ENCODE measurements around the gene PEX13.
"Not testable (repeated sequence)": the region's sequence is repeated elsewhere in the genome, so short reads cannot be mapped to it uniquely, and the experiment has no call there.

The PEX13 gene

DNA sequence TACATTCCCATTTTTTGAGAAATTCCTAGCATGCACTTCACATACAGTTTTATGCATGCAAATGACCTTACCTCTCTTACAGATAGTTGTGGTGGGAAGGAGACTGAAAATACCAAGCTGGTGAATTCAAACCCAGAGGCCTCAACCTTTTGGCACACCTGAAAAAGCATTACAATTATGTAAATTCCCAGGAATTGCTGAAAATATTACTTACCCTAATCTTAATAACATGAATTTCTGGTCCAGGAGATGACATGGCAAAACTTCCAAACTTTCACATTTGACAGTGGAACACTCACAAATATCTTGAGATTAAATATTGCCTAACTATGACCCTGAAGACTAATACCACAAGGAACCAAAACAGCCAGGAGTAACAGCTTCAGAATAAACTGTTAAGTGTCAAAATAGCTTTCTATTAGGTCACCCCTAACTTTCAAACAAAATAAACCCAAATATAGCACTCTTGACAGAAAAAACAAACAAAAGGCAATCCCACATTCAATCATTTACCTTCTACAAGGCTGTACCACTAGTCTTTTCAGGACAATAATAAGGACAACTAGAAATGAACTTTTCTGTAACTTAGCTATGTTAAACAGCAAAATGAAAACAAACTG, 10.9 kb upstream of the PEX13 start:
- ChIA-PET CTCF (interaction anchor here (0.6 kb wide), 1 partner anchor 143 kb away, joined by 3 read pairs; no protein-coding TSS in a partner anchor), POLR2A (ENCODE audit: low non-redundant PET) (interaction anchor here (0.6 kb wide), 1 partner anchor 62 kb away, joined by 3 read pairs; no protein-coding TSS in a partner anchor)
- no peak for DNase-seq (ENCODE audit: low spot score)
- TF ChIP-seq, protein P1, sequence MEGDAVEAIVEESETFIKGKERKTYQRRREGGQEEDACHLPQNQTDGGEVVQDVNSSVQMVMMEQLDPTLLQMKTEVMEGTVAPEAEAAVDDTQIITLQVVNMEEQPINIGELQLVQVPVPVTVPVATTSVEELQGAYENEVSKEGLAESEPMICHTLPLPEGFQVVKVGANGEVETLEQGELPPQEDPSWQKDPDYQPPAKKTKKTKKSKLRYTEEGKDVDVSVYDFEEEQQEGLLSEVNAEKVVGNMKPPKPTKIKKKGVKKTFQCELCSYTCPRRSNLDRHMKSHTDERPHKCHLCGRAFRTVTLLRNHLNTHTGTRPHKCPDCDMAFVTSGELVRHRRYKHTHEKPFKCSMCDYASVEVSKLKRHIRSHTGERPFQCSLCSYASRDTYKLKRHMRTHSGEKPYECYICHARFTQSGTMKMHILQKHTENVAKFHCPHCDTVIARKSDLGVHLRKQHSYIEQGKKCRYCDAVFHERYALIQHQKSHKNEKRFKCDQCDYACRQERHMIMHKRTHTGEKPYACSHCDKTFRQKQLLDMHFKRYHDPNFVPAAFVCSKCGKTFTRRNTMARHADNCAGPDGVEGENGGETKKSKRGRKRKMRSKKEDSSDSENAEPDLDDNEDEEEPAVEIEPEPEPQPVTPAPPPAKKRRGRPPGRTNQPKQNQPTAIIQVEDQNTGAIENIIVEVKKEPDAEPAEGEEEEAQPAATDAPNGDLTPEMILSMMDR (conservative IDR thresholded peaks at IDR 0.05; ENCODE audit: low read depth), result no peak
- H3K27ac ChIP-seq, result no peak overlapping the region

DNA sequence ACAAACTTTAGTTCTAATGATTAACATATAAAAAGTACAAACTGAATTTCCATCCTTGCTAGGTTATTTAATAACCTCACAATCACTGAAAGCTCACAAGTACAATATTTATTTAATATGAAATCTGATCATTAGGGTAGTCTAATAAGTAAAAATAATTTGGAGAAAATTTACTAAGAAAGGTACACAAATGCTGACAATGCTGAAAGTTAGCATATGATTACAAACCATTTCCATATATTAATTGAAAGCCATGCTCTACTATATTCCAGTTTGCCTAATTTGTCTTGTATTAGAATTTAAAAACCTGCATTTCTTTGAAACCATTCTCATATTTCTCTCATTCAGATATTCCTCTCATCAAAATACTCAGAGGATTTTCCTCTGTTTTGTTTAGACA, 8.2 kb upstream of the PEX13 start:
- ChIA-PET POLR2A (ENCODE audit: low non-redundant PET) (no interaction called here), CTCF (no interaction called here)
- TF ChIP-seq, protein P1 (conservative IDR thresholded peaks at IDR 0.05; ENCODE audit: low read depth), result no peak
- no peak for DNase-seq (ENCODE audit: low spot score)
- H3K27ac ChIP-seq, result no peak overlapping the region

DNA sequence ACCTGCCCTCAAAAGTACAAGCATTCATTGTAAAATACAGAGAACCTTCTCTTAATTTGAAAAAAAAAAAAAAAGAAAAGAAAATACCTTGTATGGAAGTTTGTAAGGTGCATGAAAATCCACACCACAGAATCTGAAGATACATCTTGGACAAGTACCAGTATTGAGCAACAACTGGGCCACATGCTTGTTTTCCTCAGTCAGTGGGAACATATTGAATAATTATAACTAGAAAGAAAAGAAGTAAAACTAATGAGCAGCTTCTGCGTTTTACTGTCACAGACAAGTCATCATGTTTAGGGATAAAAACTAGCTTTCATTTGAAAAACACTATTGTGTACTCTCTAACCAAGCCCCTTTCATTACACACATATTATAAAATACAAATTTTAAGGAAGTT, 5.8 kb upstream of the PEX13 start:
- POLR2A ChIA-PET (ENCODE audit: low non-redundant PET), result no interaction called here
- TF ChIP-seq, protein P1 (conservative IDR thresholded peaks at IDR 0.05; ENCODE audit: low read depth), result no peak
- CTCF ChIA-PET, result no interaction called here
- H3K27ac ChIP-seq, result no peak overlapping the region
- DNase-seq (ENCODE audit: low spot score), result no peak

- peak; percentile 29 for DNase-seq (ENCODE audit: low spot score)
- H3K27ac ChIP-seq, result peak overlapping the region; percentile 69
- POLR2A ChIA-PET (ENCODE audit: low non-redundant PET), result not testable (repeated sequence)
- CTCF ChIA-PET, result interaction anchor here (0.7 kb wide), 1 partner anchor 65 kb away, joined by 6 read pairs; no protein-coding TSS in a partner anchor
Observed at GRCh38 chr2:61012303-61012702, 5.2 kb upstream of the PEX13 start.

GRCh38 chr2:61013382-61013781, 4.1 kb upstream of the PEX13 start:
- H3K27ac ChIP-seq, result peak overlapping the region; percentile 78
- POLR2A ChIA-PET (ENCODE audit: low non-redundant PET), result no interaction called here
- TF ChIP-seq, protein P1 (conservative IDR thresholded peaks at IDR 0.05; ENCODE audit: low read depth), result no peak
- no peak for DNase-seq (ENCODE audit: low spot score)
- CTCF ChIA-PET, result no interaction called here

DNA sequence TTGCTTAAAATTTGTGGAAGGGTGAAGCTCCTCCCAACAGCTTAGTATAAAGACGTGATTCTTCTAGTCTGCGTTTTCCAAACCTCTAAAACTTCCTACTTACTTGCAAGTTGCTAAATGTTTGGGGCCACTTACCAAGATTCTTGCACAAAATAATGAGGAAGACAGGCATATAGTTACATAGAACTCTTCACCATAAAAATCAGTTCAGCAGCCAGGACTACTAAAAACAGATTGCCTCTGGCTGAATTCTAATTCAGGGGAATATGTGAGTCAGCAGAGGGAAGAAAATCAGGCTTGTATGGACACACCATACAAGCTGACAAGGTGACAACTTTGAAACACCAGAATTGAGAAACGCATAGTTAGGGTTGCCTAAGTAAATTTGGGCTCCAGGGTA, 2.8 kb upstream of the PEX13 start:
- POLR2A ChIA-PET (ENCODE audit: low non-redundant PET), result no interaction called here
- TF ChIP-seq, protein P1 (conservative IDR thresholded peaks at IDR 0.05; ENCODE audit: low read depth), result no peak
- DNase-seq (ENCODE audit: low spot score), result peak; percentile 24
- CTCF ChIA-PET, result no interaction called here
- H3K27ac ChIP-seq, result peak overlapping the region; percentile 73

GRCh38 chr2:61015976-61016375, 1.5 kb upstream of the PEX13 start:
- TF ChIP-seq, protein P1 (conservative IDR thresholded peaks at IDR 0.05; ENCODE audit: low read depth), result no peak
- DNase-seq (ENCODE audit: low spot score), result peak; percentile 20
- no peak overlapping the region for H3K27ac ChIP-seq
- POLR2A ChIA-PET (ENCODE audit: low non-redundant PET), result no interaction called here
- CTCF ChIA-PET, result no interaction called here

Measured in RWPE1 (cell line).